HG03103 (cell line): ENCODE measurements around the gene ARHGEF28.

Experiments
- ATAC-seq: cut with Tn5 transposase; IDR thresholded peaks from one replicate; pipeline ENCODE4 v1.9.1; 2021; ENCODE audit warnings: low read depth; ENCODE audit not compliant: unreplicated experiment

Gene ARHGEF28

GRCh38 chr5:73828465-73828864 lies 202.5 kb downstream of the ARHGEF28 start:
- ATAC-seq, result no peak

GRCh38 chr5:73830646-73831045 lies 204.7 kb downstream of the ARHGEF28 start:
- ATAC-seq, result no peak

GRCh38 chr5:73831066-73831465 lies 205.1 kb downstream of the ARHGEF28 start:
- ATAC-seq, result no peak

DNA sequence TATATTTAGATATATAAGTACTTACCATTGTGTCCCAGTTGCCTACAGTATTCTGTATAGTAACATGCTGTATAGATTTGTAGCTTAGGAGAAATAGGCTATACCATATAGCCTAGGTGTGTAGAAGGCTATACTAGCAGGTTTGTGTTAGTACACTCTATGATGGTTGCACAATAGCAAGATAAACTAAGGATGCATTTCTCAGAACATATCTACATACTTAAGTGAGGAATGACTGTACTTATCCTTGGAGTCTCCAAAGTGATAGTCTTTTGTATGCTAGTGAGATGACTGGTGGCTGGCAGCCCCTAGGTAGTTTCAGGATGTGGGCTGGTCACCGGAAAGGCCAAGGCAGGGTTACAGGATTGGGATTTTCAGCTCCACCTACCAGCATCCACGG lies 208.7 kb downstream of the ARHGEF28 start:
- no peak for ATAC-seq

GRCh38 chr5:73835726-73836125 lies 209.7 kb downstream of the ARHGEF28 start:
- no peak for ATAC-seq

DNA sequence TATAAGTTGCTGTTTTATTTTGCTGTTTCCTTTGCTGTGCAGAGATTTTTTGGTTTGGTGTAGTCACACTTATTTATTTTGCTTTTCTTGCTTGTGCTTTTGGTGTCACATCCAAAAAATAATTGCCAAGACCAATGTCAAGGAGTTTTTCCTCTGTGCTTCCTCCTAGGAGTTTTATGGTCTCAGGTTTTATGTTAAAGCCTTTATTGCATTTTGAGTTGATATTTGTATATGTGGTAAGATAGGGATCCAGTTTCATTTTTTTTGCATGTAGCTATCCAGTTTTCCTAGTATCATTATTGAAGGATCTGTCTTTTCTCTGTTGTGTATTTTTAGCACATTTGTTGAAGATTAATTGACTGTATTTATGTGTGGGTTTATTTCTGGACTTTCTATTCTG lies 210.6 kb downstream of the ARHGEF28 start:
- ATAC-seq, result no peak

GRCh38 chr5:73838901-73839300 lies 212.9 kb downstream of the ARHGEF28 start:
- ATAC-seq, result no peak

DNA sequence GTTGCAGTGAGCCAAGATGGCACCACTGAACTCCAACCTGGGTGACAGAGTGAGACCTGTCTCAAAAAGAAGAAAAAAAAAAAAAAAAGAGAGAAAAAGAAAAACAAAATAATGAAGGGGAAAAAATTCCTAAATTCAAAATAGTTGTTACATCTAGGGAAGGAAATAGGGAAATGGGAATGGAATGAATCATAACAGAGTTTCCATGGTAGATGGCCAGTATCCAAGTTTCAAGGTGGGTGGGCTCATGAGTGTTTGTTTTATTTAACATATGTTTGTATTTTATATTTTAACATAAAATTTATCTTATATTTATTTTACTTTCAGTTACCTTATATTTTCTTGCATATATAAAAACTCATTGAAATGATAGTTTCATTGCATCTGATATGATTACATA lies 215.6 kb downstream of the ARHGEF28 start:
- no peak for ATAC-seq

- ATAC-seq, result no peak
Measured at GRCh38 chr5:73844165-73844564, 218.2 kb downstream of the ARHGEF28 start.

- ATAC-seq, result no peak
Measured at GRCh38 chr5:73851471-73852181, 225.6 kb downstream of the ARHGEF28 start.

GRCh38 chr5:73853091-73853490 lies 227.1 kb downstream of the ARHGEF28 start:
- ATAC-seq, result no peak

DNA sequence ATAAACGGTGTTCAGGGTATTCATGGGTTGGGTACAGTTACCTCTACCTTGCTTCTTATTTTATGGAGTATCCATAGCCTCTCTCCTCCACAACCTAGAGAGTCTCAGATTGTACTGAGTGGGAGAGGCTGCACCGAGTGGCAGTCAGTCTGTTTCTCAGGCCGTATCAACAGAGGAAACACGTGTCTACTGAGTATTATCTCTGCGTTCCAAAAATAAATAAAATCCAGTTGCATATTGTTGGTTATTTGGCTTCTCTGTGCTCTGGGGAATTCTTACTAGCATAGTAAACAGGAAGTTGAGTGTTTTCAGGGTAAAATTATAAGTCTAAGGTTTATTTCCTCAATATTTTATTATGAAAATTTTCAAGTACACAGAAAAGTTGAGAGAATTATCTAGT lies 231.0 kb downstream of the ARHGEF28 start:
- ATAC-seq, result no peak

- ATAC-seq, result no peak
Measured at GRCh38 chr5:73857446-73857845, 231.4 kb downstream of the ARHGEF28 start.

DNA sequence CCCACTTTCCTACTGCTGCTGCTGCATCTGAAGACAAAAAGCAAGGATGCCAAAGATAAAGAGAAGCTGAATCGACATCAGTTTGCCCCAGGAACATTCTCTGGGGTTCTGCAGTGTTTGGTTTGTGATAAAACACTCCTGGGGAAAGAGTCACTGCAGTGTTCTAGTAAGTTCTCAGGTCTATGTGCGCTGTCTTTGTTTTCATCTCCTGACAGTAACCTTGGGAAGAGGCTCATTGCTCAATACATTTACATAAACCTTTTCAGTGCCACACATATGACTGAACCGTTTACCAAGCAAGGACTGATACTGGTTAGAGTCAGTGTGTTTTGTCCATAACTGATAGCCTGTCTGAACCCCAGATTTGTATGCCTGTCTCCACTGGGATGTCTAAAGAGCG lies 232.1 kb downstream of the ARHGEF28 start:
- ATAC-seq, result no peak

GRCh38 chr5:73858776-73859175 lies 232.8 kb downstream of the ARHGEF28 start:
- ATAC-seq, result no peak

- ATAC-seq, result no peak
Measured at GRCh38 chr5:73859696-73860095, 233.7 kb downstream of the ARHGEF28 start.

- ATAC-seq, result no peak
Measured at GRCh38 chr5:73861313-73861988, 235.5 kb downstream of the ARHGEF28 start.

DNA sequence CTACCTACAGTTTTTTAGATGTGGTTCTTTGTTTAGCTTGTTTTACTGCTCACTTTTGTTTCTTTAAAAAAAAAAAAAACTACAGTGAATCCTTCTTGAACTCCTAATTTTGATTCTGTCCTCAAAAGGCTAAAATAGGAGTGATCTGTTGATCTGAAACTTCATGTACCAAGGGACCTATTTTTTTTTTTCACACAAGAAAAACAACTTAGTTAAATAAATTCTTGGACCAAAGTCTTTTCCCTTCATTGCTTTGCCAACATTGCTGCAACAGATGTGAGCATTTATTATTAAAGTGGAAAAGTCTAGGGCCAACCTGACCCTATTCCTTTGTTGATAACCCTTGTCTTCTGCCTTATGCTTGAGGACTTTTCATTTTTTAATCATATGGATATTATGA lies 236.8 kb downstream of the ARHGEF28 start:
- ATAC-seq, result no peak

- ATAC-seq, result no peak
Measured at GRCh38 chr5:73863876-73864275, 237.9 kb downstream of the ARHGEF28 start.

- no peak for ATAC-seq
Measured at GRCh38 chr5:73865315-73865714, 239.3 kb downstream of the ARHGEF28 start.

DNA sequence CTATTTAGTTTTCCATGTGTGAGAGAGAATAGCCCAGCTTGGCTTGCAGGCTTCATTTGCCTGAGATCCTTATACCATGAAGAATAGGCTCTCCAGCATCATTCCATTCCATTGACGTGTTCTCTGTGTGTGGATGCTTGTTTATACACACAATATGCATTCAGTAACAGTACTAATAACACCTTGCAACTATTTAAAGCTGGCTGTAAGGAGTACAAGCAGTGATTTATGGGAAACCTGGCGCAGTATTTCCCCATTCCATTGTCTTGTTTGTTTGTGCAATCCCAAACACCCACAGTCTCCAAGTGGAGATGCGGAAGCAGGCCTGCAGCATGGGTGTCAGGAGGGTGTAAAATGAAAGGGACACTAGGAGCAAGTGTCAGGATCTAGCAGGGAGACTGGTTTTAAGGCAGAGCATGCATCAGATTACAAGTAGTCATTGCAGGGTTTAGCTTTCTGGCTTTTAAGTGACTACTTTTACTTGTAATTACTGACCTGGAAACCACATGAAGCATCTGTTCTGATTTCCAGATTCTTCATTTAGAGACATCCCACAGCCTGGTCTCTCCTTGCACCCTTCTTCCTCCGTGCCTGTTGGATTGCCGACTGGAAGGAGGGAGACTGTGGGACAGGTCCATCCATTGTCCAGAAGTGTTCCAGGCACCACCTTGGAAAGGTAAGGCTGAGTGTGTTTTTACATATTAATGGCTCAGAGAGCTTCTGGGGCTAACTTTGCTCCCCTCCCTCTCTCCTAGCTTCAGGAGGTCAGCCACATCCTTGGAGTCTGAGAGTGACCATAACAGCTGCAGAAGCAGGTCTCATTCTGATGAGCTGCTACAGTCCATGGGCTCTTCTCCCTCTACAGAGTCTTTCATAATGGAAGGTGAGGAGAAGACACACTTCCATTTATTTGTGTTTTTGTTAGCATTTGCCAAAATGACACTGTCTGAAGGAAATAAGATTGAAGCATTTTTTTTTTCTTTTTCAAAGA lies 241.6 kb downstream of the ARHGEF28 start:
- ATAC-seq, result no peak
